HG02642 (cell line): Measurements from ENCODE around the gene C19orf25.
"Not testable (repeated sequence)": the region's sequence is repeated elsewhere in the genome, so short reads cannot be mapped to it uniquely, and the experiment has no call there.

Experiments
- ATAC-seq: cut with Tn5 transposase; IDR thresholded peaks from one replicate; pipeline ENCODE4 v1.9.1; 2021; ENCODE audit warnings: mild to moderate bottlenecking; ENCODE audit not compliant: unreplicated experiment, poor library complexity

C19orf25 gene

GRCh38 chr19:1512671-1513498, 33.9 kb upstream of the C19orf25 start, which contains the start of gene ADAMTSL5:
Gene ADAMTSL5, minus strand, starts transcription at chr19:1513019. Its CDS starts 2,076 bp downstream, at chr19:1510943.
- no peak for ATAC-seq

- ATAC-seq, result no peak
Measured at GRCh38 chr19:1511318-1512317, 32.6 kb upstream of the C19orf25 start.

GRCh38 chr19:1510807-1511206, 31.8 kb upstream of the C19orf25 start:
- no peak for ATAC-seq

GRCh38 chr19:1510442-1510806, 31.4 kb upstream of the C19orf25 start:
- ATAC-seq, result no peak

- no peak for ATAC-seq
Measured at GRCh38 chr19:1509602-1510441, 30.8 kb upstream of the C19orf25 start.

- ATAC-seq, result no peak
Measured at GRCh38 chr19:1508507-1508856, 29.5 kb upstream of the C19orf25 start.

GRCh38 chr19:1507763-1508506, 28.9 kb upstream of the C19orf25 start:
- ATAC-seq, result no peak

- ATAC-seq, result no peak
Measured at GRCh38 chr19:1507192-1507660, 28.2 kb upstream of the C19orf25 start.

GRCh38 chr19:1505991-1506881, 27.2 kb upstream of the C19orf25 start:
- no peak for ATAC-seq

GRCh38 chr19:1505012-1505411, 26.0 kb upstream of the C19orf25 start:
- no peak for ATAC-seq

- no peak for ATAC-seq
Measured at GRCh38 chr19:1503925-1504773, 25.1 kb upstream of the C19orf25 start.

GRCh38 chr19:1503089-1503924, 24.3 kb upstream of the C19orf25 start:
- ATAC-seq, result no peak

- no peak for ATAC-seq
Measured at GRCh38 chr19:1502433-1503088, 23.5 kb upstream of the C19orf25 start.

GRCh38 chr19:1501200-1501595, 22.2 kb upstream of the C19orf25 start:
- ATAC-seq, result no peak

GRCh38 chr19:1499231-1499630, 20.2 kb upstream of the C19orf25 start:
- ATAC-seq, result not testable (repeated sequence)

- no peak for ATAC-seq
Measured at GRCh38 chr19:1497578-1498235, 18.7 kb upstream of the C19orf25 start.
